SU-DHL-6 (cell line): ENCODE results near the gene BTBD2.

Source experiments
- H2AFZ ChIP-seq: fragments of 200-600 bp; sonication (generic); 2 replicates; pipeline ENCODE4 v1.6.1; 2014; ENCODE audit warnings: low read depth, mild to moderate bottlenecking, moderate library complexity, mixed read lengths, antibody characterized with exemption, low read length; ENCODE audit not compliant: severe bottlenecking
- H3F3A ChIP-seq: fragments of 200-600 bp; shearing (Covaris generic); 2 replicates; pipeline ENCODE4 v1.6.0; 2016; ENCODE audit warnings: antibody characterized with exemption, mild to moderate bottlenecking; ENCODE audit not compliant: insufficient read depth
- H3K27ac ChIP-seq: fragments of 200-600 bp; sonication (generic); 2 replicates; pipeline ENCODE4 v1.5.1; 2016; ENCODE audit warnings: low read depth, mild to moderate bottlenecking, low read length, moderate library complexity, mixed read lengths
- H3K27me3 ChIP-seq: fragments of 200-600 bp; sonication (generic), shearing (Covaris generic); 2 replicates; pipeline ENCODE4 v1.6.0; 2014; ENCODE audit warnings: mild to moderate bottlenecking, low read length
- H3K36me3 ChIP-seq: fragments of 200-600 bp; sonication (generic); 2 replicates; pipeline ENCODE4 v1.6.1; 2014; ENCODE audit warnings: mild to moderate bottlenecking, low read length, mixed read lengths
- H3K4me2 ChIP-seq: fragments of 300-600, 200-600 bp; shearing (Covaris generic), sonication (generic); 2 replicates; pipeline ENCODE4 v1.6.0; 2014; ENCODE audit warnings: low read length, low read depth, mild to moderate bottlenecking; ENCODE audit not compliant: poor library complexity, severe bottlenecking
- H3K4me3 ChIP-seq: fragments of 200-600 bp; sonication (generic); 2 replicates; pipeline ENCODE4 v1.5.1; 2014; ENCODE audit warnings: antibody characterized with exemption, low read length, mild to moderate bottlenecking, mixed read lengths; ENCODE audit not compliant: insufficient read depth, poor library complexity, severe bottlenecking
- H3K79me2 ChIP-seq: fragments of 200-600 bp; sonication (generic); 2 replicates; pipeline ENCODE4 v1.6.1; 2014; ENCODE audit warnings: mild to moderate bottlenecking, low read length, moderate library complexity; ENCODE audit not compliant: insufficient read depth
- H3K9ac ChIP-seq: fragments of 200-600 bp; sonication (generic); 2 replicates; pipeline ENCODE4 v1.7.0; 2014; ENCODE audit warnings: mild to moderate bottlenecking, low read length
- H3K9me2 ChIP-seq: fragments of 200-600 bp; sonication (generic); replicated peaks from 2 replicates; pipeline ENCODE4 v1.6.1; 2014; ENCODE audit warnings: low read length; ENCODE audit not compliant: insufficient read depth
- H3K9me3 ChIP-seq: fragments of 200-600 bp; sonication (generic); 2 replicates; pipeline ENCODE4 v1.6.1; 2014; ENCODE audit warnings: low read length, mixed read lengths; ENCODE audit not compliant: insufficient read depth
- H4K20me1 ChIP-seq: fragments of 200-600 bp; sonication (generic); 2 replicates; pipeline ENCODE4 v1.6.1; 2014; ENCODE audit warnings: low read depth, mild to moderate bottlenecking, antibody characterized with exemption, low read length, moderate library complexity, mixed read lengths
- EZH2phosphoT487 ChIP-seq: fragments of 200-600 bp; sonication (generic), shearing (Covaris generic); conservative IDR thresholded peaks from 2 replicates; pipeline ENCODE4 v1.6.1; 2018; ENCODE audit warnings: mild to moderate bottlenecking, antibody characterized with exemption, low read length, moderate library complexity, mixed read lengths
- TF ChIP-seq, protein P1 (sequence below): fragments of 200-600 bp; sonication (generic); IDR thresholded peaks from one replicate; pipeline ENCODE4 v1.5.1; 2017; ENCODE audit warnings: antibody characterized with exemption, mild to moderate bottlenecking, low read length, moderate library complexity; ENCODE audit not compliant: insufficient read depth, poor library complexity, severe bottlenecking

BTBD2 gene

DNA sequence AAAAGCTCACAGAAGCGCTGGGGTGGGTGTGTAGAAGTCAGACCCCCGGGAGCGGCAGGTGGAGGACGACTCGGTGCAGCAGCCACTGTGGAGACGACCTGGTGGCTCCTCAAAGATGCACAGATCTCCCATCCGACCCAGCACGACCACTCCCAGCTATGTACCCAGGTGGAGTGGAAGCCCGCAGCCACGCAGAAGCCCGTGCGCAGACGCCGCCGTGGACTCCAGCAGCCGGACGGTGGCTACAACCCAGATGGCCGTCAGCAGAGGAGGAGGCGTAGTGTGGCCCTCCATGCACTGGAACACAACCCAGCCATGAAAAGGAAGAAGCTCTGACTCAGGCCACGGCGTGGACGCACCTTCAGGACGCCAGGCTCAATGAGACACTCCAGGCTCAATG lies 52.8 kb downstream of the BTBD2 start:
- TF ChIP-seq EZH2phosphoT487, result no peak
- TF ChIP-seq, protein P1, sequence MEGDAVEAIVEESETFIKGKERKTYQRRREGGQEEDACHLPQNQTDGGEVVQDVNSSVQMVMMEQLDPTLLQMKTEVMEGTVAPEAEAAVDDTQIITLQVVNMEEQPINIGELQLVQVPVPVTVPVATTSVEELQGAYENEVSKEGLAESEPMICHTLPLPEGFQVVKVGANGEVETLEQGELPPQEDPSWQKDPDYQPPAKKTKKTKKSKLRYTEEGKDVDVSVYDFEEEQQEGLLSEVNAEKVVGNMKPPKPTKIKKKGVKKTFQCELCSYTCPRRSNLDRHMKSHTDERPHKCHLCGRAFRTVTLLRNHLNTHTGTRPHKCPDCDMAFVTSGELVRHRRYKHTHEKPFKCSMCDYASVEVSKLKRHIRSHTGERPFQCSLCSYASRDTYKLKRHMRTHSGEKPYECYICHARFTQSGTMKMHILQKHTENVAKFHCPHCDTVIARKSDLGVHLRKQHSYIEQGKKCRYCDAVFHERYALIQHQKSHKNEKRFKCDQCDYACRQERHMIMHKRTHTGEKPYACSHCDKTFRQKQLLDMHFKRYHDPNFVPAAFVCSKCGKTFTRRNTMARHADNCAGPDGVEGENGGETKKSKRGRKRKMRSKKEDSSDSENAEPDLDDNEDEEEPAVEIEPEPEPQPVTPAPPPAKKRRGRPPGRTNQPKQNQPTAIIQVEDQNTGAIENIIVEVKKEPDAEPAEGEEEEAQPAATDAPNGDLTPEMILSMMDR, result no peak
- H2AFZ ChIP-seq, result no peak overlapping the region
- no peaks in the 10 kb centered on the region for H3F3A ChIP-seq
- no peaks in the 10 kb centered on the region for H3K9me3 ChIP-seq
- 0 out of 2 replicates have a peak, but pooled peaks cover 5% of the 10 kb centered on the region for H3K79me2 ChIP-seq
- no peaks in the 10 kb centered on the region for H4K20me1 ChIP-seq
- no peak overlapping the region for H3K27ac ChIP-seq
- no peak overlapping the region for H3K4me2 ChIP-seq
- no peaks in the 10 kb centered on the region for H3K27me3 ChIP-seq
- no peak overlapping the region for H3K9ac ChIP-seq
- no peaks in the 10 kb centered on the region for H3K9me2 ChIP-seq
- no peaks in the 10 kb centered on the region for H3K36me3 ChIP-seq
- H3K4me3 ChIP-seq, result no peak overlapping the region

DNA sequence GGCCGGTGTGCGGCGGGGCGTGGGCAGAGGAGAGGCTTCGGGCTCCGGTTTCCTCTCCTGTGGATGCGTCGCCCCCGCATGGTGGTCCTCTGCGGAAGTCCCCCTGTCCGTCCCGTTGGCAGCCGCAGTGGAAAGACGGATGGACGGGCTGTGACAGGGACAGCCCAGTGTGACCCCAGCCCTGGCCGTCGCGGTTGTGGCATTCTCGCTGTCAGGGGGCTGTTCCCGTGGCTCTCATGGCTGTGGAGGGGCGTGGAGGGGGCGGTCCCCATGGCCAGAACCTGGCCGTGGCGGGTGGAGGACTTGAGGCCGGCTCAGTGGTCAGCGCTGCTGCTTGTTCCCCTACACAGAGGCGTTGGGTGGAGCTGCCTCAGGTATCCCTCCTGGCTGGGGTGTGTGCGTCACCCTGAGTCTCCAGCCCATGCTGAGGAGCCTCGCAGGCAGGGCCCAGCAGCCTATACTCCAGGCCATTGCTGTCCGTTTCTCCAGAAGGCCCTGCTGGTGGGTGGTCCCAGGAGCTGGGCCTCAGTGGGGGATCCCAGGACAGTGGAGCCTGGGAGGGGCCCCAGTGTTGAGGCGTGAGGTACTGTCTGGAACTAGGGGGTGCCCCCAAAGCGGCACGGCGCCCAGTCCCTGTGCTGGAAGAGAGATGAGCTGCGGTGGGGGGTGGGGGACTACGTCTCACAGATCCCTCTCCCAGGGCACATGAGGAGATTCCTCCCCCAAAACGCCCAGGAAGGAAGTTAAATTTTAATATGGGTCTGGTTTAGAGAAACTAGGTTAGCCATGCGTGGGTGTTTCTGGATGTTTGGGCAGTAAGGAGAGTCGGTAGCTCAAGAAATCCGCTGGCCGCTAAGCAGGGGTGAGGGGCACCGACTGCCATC lies 54.3 kb downstream of the BTBD2 start:
- H3K79me2 ChIP-seq, result peaks cover 5% of the 10 kb centered on the region; the same call in 1 of the 2 replicates
- no peak overlapping the region for H3K9ac ChIP-seq
- H3K9me2 ChIP-seq, result no peaks in the 10 kb centered on the region
- no peak overlapping the region for H3K27ac ChIP-seq
- TF ChIP-seq, protein P1, result no peak
- no peak for TF ChIP-seq EZH2phosphoT487
- H3K4me2 ChIP-seq, result no peak overlapping the region
- no peaks in the 10 kb centered on the region for H4K20me1 ChIP-seq
- no peaks in the 10 kb centered on the region for H3K9me3 ChIP-seq
- H3F3A ChIP-seq, result no peaks in the 10 kb centered on the region
- no peaks in the 10 kb centered on the region for H3K36me3 ChIP-seq
- no peak overlapping the region for H3K4me3 ChIP-seq
- no peaks in the 10 kb centered on the region for H3K27me3 ChIP-seq
- no peak overlapping the region for H2AFZ ChIP-seq

DNA sequence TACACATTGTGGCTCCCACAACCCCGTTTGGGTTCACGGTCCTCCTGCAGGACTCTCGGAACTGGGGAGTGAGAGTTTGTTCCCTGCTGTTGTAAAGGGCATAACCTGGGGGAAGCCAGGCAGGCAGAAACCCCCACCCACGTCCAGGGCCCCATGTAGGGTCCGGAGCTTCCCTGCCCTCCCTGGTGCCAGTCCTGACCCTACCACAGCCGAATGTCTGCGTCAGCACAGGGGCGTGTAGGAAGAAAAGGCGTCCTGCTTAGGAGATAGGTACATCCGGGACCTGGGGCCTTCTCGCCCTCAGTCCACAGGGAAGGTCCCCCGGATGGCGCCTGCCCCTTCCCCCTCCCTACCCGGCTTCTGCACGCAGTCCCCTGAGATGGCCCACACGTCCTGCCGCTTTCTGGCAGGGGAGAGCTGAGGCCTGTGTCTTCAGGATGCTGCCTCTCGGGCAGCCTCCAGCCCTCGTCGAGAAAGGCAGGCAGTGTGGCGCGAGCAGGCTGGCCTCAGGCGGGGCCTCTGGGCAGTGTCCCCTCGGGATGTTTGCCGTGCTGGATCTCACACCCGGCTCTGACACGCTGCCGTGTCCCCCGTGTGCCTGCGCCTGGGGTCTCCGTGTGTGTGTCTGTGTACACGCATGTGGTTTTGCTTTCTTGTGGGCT lies 55.5 kb downstream of the BTBD2 start:
- H3K27me3 ChIP-seq, result no peaks in the 10 kb centered on the region
- H3K9me3 ChIP-seq, result no peaks in the 10 kb centered on the region
- H3K9ac ChIP-seq, result no peak overlapping the region
- no peaks in the 10 kb centered on the region for H3K36me3 ChIP-seq
- H3K79me2 ChIP-seq, result peaks cover 5% of the 10 kb centered on the region; the same call in 1 of the 2 replicates
- no peaks in the 10 kb centered on the region for H4K20me1 ChIP-seq
- TF ChIP-seq, protein P1, result no peak
- no peak for TF ChIP-seq EZH2phosphoT487
- H3K4me2 ChIP-seq, result no peak overlapping the region
- H3F3A ChIP-seq, result no peaks in the 10 kb centered on the region
- H3K4me3 ChIP-seq, result no peak overlapping the region
- no peak overlapping the region for H2AFZ ChIP-seq
- H3K27ac ChIP-seq, result no peak overlapping the region
- H3K9me2 ChIP-seq, result no peaks in the 10 kb centered on the region
